ENCODE measurements around the gene PTPRM.

DNA sequence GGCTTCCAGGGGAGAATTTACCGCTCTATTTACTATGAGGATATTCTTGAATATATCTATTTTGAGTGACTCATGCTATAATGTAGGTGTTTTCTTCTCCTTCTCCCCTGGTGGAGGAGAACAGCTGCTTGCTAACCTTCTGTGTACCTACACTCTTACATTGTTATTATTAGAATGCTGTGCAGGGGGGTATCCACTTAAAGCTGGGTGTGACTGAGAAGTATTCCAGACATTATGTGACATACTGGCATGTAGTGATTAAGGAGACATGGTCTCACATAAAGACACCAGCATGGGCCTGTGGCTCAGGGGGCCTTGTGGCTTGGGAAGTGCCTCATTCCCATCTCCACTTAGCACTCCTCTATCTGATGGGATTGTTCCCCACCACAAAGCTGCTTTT lies 287.9 kb downstream of the PTPRM start:
- TF ChIP-seq, protein P1, sequence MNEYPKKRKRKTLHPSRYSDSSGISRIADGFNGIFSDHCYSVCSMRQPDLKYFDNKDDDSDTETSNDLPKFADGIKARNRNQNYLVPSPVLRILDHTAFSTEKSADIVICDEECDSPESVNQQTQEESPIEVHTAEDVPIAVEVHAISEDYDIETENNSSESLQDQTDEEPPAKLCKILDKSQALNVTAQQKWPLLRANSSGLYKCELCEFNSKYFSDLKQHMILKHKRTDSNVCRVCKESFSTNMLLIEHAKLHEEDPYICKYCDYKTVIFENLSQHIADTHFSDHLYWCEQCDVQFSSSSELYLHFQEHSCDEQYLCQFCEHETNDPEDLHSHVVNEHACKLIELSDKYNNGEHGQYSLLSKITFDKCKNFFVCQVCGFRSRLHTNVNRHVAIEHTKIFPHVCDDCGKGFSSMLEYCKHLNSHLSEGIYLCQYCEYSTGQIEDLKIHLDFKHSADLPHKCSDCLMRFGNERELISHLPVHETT (tag by site-specific recombination; IDR thresholded peaks at IDR 0.05): no peak
- TF ChIP-seq, protein P2, sequence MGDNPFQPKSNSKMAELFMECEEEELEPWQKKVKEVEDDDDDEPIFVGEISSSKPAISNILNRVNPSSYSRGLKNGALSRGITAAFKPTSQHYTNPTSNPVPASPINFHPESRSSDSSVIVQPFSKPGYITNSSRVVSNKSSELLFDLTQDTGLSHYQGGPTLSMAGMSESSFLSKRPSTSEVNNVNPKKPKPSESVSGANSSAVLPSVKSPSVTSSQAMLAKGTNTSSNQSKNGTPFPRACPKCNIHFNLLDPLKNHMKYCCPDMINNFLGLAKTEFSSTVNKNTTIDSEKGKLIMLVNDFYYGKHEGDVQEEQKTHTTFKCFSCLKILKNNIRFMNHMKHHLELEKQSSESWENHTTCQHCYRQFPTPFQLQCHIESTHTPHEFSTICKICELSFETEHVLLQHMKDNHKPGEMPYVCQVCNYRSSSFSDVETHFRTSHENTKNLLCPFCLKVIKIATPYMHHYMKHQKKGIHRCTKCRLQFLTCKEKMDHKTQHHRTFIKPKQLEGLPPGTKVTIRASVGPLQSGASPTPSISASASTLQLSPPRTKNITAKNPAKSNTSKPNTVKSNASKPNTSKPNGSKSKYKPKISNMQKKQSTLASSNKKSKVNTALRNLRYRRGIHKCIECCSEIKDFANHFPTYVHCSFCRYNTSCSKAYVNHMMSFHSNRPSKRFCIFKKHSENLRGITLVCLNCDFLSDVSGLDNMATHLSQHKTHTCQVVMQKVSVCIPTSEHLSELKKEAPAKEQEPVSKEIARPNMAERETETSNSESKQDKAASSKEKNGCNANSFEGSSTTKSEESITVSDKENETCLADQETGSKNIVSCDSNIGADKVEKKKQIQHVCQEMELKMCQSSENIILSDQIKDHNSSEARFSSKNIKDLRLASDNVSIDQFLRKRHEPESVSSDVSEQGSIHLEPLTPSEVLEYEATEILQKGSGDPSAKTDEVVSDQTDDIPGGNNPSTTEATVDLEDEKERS (tag by site-specific recombination; IDR thresholded peaks at IDR 0.05): no peak
- TF ChIP-seq, protein P3, sequence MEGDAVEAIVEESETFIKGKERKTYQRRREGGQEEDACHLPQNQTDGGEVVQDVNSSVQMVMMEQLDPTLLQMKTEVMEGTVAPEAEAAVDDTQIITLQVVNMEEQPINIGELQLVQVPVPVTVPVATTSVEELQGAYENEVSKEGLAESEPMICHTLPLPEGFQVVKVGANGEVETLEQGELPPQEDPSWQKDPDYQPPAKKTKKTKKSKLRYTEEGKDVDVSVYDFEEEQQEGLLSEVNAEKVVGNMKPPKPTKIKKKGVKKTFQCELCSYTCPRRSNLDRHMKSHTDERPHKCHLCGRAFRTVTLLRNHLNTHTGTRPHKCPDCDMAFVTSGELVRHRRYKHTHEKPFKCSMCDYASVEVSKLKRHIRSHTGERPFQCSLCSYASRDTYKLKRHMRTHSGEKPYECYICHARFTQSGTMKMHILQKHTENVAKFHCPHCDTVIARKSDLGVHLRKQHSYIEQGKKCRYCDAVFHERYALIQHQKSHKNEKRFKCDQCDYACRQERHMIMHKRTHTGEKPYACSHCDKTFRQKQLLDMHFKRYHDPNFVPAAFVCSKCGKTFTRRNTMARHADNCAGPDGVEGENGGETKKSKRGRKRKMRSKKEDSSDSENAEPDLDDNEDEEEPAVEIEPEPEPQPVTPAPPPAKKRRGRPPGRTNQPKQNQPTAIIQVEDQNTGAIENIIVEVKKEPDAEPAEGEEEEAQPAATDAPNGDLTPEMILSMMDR (tag by site-specific recombination; IDR thresholded peaks at IDR 0.05): no peak

Data from HEK293 (cell line).